CD4-positive, alpha-beta T cell treated with Interleukin-4 for 4 hours (primary cell): ENCODE measurements around the gene LRSAM1.

Experiments used
- DNase-seq: peaks from one replicate; pipeline ENCODE4 v3.0.0-alpha.2; 2020

Gene LRSAM1

GRCh38 chr9:127450830-127451607 lies at the start of gene LRSAM1, which contains the start of gene RPL12:
Gene LRSAM1 (plus strand): TSS chr9:127451510. CDS start chr9:127454528, 3,018 bp downstream.
Gene RPL12 (minus strand): TSS chr9:127451406. CDS start chr9:127451317, 89 bp downstream.
- DNase-seq, result peak; percentile 97

- no peak for DNase-seq
Measured at GRCh38 chr9:127402401-127403090, 48.8 kb upstream of the LRSAM1 start.

GRCh38 chr9:127403507-127404192 lies 47.7 kb upstream of the LRSAM1 start:
- no peak for DNase-seq

- no peak for DNase-seq
Measured at GRCh38 chr9:127404631-127405030, 46.7 kb upstream of the LRSAM1 start.

- no peak for DNase-seq
Measured at GRCh38 chr9:127405344-127406125, 45.8 kb upstream of the LRSAM1 start.

- DNase-seq, result no peak
Measured at GRCh38 chr9:127406799-127407491, 44.4 kb upstream of the LRSAM1 start.

GRCh38 chr9:127407492-127407843 lies 43.8 kb upstream of the LRSAM1 start:
- DNase-seq, result no peak

GRCh38 chr9:127411122-127411521 lies 40.2 kb upstream of the LRSAM1 start:
- DNase-seq, result no peak

GRCh38 chr9:127415141-127415540 lies 36.2 kb upstream of the LRSAM1 start:
- DNase-seq, result no peak

GRCh38 chr9:127415657-127416056 lies 35.7 kb upstream of the LRSAM1 start:
- no peak for DNase-seq

- no peak for DNase-seq
Measured at GRCh38 chr9:127417131-127418036, 33.9 kb upstream of the LRSAM1 start.

GRCh38 chr9:127418037-127418471 lies 33.3 kb upstream of the LRSAM1 start:
- peak; percentile 33 for DNase-seq

GRCh38 chr9:127419348-127419747 lies 32.0 kb upstream of the LRSAM1 start:
- DNase-seq, result no peak

- no peak for DNase-seq
Measured at GRCh38 chr9:127421057-127421456, 30.3 kb upstream of the LRSAM1 start.

- no peak for DNase-seq
Measured at GRCh38 chr9:127422133-127422782, 29.1 kb upstream of the LRSAM1 start.

- no peak for DNase-seq
Measured at GRCh38 chr9:127422787-127423186, 28.5 kb upstream of the LRSAM1 start.

GRCh38 chr9:127423476-127423933 lies 27.8 kb upstream of the LRSAM1 start:
- no peak for DNase-seq

GRCh38 chr9:127423934-127424675 lies 27.2 kb upstream of the LRSAM1 start, which contains the start of gene ZNF79:
Gene ZNF79 (plus strand): TSS chr9:127424382. CDS start chr9:127424788, 406 bp downstream.
- DNase-seq, result peak; percentile 86

GRCh38 chr9:127424676-127424999 lies 26.7 kb upstream of the LRSAM1 start:
- DNase-seq, result no peak

- peak; percentile 34 for DNase-seq
Measured at GRCh38 chr9:127426756-127427155, 24.6 kb upstream of the LRSAM1 start.
